ENCODE measurements around the gene ZNF236.
A peak's percentile ranks its signal among the peaks of the same experiment; 100 is the strongest.

The ZNF236 gene

GRCh38 chr18:76814256-76814655 lies 8.1 kb upstream of the ZNF236 start:
- H3K4me3 ChIP-seq (ENCODE audit: low read depth in 1 of 2, low read length in 1 of 2): no peak overlapping the region
- peaks cover 36% of the 10 kb centered on the region for H3K36me3 ChIP-seq
- no peaks in the 10 kb centered on the region for H3K4me1 ChIP-seq (ENCODE audit: control insufficient read depth in 1 of 2, insufficient read depth in 1 of 2, low read depth in 1 of 2, low read length in 1 of 2)
- no peaks in the 10 kb centered on the region for H3K9me3 ChIP-seq
- TF ChIP-seq CTCF (IDR thresholded peaks at IDR 0.05): no peak
- H3K27ac ChIP-seq: no peak overlapping the region
- no peaks in the 10 kb centered on the region for H3K27me3 ChIP-seq

GRCh38 chr18:76816127-76816526 lies 6.2 kb upstream of the ZNF236 start:
- Histone ChIP-seq H3K4me3 (ENCODE audit: low read depth in 1 of 2, low read length in 1 of 2) (no peak overlapping the region), H3K9me3 (no peaks in the 10 kb centered on the region), H3K27ac (no peak overlapping the region), H3K27me3 (no peaks in the 10 kb centered on the region), H3K36me3 (peaks cover 36% of the 10 kb centered on the region), H3K4me1 (ENCODE audit: control insufficient read depth in 1 of 2, insufficient read depth in 1 of 2, low read depth in 1 of 2, low read length in 1 of 2) (peaks cover 10% of the 10 kb centered on the region in 2 experiments)
- no peak for TF ChIP-seq CTCF (IDR thresholded peaks at IDR 0.05)

- Histone ChIP-seq H3K36me3 (peaks cover 32% of the 10 kb centered on the region), H3K27ac (no peak overlapping the region), H3K9me3 (no peaks in the 10 kb centered on the region), H3K27me3 (no peaks in the 10 kb centered on the region), H3K4me1 (ENCODE audit: control insufficient read depth in 1 of 2, insufficient read depth in 1 of 2, low read depth in 1 of 2, low read length in 1 of 2) (peaks cover 17 to 18% of the 10 kb centered on the region in 2 experiments), H3K4me3 (ENCODE audit: low read depth in 1 of 2, low read length in 1 of 2) (no peak overlapping the region)
- TF ChIP-seq CTCF (IDR thresholded peaks at IDR 0.05): no peak
Measured at GRCh38 chr18:76817888-76818611, 4.3 kb upstream of the ZNF236 start.

DNA sequence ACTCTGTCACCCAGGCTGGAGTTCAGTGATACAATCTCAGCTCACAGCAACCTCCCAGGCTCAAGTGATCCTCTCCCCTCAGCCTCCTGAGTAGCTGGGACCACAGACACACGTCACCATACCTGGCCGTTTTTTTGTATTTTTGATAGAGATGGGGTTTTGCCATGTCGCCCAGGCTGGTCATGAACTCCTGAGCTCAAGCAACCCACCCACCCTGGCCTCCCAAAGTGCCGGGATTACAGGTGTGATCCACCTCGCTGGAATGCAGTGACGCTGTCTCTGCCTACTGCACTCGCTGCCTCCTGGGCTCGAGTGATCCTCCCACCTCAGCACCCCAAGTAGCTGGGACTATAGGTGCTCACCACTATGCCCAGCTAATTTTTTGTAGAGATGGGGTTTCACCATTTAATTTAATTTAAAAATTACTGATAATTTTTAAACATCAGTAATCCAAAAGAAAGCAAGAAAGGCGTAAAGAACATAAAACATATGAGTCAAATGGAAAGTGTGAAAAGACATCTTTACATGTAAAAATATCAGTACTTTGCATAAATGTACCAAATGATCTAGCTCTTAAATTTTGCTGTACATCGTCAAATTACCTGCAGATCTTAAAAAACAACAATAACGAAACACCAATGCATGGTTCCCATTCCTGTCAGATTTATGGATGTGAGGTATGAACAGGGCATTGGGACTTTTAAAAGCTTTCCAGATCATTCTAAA lies 2.8 kb upstream of the ZNF236 start:
- no peak overlapping the region for H3K4me3 ChIP-seq (ENCODE audit: low read depth in 1 of 2, low read length in 1 of 2)
- peaks cover 26 to 29% of the 10 kb centered on the region in 2 experiments for H3K4me1 ChIP-seq (ENCODE audit: control insufficient read depth in 1 of 2, insufficient read depth in 1 of 2, low read depth in 1 of 2, low read length in 1 of 2)
- peaks cover 19% of the 10 kb centered on the region for H3K36me3 ChIP-seq
- no peaks in the 10 kb centered on the region for H3K9me3 ChIP-seq
- no peaks in the 10 kb centered on the region for H3K27me3 ChIP-seq
- H3K27ac ChIP-seq: no peak overlapping the region
- no peak for TF ChIP-seq CTCF (IDR thresholded peaks at IDR 0.05)

DNA sequence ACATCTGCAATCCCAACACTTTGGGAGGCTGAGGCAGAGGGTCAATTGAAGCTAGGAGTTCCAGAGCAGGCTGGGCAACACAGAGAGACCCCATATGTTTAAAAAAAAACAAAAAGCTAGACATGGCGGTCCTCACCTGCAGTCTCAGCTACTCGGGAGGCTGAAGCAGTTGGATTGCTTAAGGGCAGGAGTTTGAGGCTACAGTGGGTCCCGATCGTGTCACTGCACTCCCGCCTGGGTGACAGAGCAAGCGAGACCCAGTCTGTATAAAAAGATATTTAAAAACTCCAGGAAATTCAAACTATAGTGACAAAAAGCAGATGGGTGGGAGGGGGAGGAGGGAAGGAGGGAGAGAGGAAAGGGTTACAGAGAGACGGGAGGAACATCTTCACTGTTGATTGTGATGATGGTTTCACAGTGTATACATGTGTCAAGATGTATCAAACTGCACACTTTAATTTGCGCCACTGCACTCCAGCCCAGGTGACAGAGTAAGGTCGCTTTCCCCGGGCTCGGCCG lies 942 bp upstream of the ZNF236 start:
- Histone ChIP-seq H3K27ac (peak overlapping the region; percentile 88), H3K4me1 (ENCODE audit: control insufficient read depth in 1 of 2, insufficient read depth in 1 of 2, low read depth in 1 of 2, low read length in 1 of 2) (peaks cover 26 to 29% of the 10 kb centered on the region in 2 experiments), H3K27me3 (no peaks in the 10 kb centered on the region), H3K4me3 (ENCODE audit: low read depth in 1 of 2, low read length in 1 of 2) (peak overlapping the region; percentile 76 to 80), H3K9me3 (no peaks in the 10 kb centered on the region), H3K36me3 (peaks cover 3% of the 10 kb centered on the region)
- no peak for TF ChIP-seq CTCF (IDR thresholded peaks at IDR 0.05)

Data from neutrophil (primary cell).